NCI-H1105 treated with DMSO at 0.1 percent for 48 hours (cell line): Measurements from ENCODE around the gene CRISPLD2.

Source experiments
- DNase-seq: peaks from one replicate; lab custom pipeline; 2025; lab: John Stamatoyannopoulos, UW

Gene CRISPLD2

DNA sequence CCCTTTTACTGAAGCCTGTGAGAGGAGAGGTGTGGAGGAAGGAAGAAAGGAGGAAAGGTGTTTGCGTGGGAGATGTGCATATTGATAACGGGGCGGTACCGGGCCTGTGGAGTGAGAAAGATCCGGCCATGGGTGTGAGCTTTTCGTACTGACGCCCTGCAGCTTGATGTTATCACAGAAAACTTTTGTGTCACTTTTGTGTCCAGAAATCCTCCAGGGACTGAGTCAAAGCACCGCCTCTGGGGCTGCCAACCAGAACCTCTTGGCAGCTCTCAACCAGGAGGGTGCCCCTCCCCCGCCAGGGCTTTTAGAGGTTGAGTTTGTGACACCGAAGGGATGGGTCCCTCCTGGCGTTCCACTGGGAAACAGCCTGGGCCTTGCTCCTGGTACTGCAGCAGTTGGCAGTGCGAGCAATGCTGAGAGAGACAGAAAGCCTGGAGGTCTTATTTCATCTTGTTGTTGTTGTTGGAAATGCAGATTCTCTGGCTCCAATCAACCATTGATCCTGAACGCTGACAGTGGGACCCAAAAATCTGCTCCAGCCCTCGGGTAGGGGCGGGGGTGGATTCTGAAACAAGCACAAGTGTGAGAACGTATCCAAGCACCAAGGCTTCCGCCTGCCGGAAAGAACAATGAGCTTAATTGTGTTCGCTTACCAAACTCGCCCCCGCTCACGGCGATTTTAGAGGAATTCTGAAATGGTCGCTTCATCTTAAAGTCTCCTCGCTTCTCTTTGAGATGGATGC lies 65.0 kb downstream of the CRISPLD2 start:
- no peak for DNase-seq

DNA sequence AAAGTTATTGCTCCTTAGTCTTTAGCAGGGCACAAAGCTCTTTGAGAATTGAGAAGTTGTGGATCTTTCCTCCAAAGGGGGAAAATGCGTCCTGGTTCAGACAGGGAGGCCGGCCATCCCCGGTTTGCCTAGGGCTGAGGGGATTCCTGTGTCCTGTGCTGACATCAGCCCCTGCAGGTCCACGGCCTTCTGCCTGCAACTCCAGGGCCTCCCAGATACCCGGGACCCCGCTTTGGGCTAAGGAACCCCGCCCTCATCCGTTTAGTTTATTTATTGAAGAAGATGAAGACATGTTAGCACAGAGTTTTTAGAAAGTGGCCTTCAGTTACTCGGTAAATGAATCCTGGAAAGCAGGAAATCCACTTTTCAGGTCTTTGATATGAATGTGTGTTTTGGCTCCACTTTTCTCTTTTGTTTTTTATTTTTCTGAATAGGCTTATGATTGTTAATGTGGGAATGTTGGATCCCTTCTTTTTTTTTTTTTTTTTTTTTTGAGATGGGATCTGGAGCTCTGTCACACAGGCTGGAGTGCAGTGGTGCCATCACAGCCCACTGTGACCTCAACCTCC lies 65.6 kb downstream of the CRISPLD2 start:
- no peak for DNase-seq

DNA sequence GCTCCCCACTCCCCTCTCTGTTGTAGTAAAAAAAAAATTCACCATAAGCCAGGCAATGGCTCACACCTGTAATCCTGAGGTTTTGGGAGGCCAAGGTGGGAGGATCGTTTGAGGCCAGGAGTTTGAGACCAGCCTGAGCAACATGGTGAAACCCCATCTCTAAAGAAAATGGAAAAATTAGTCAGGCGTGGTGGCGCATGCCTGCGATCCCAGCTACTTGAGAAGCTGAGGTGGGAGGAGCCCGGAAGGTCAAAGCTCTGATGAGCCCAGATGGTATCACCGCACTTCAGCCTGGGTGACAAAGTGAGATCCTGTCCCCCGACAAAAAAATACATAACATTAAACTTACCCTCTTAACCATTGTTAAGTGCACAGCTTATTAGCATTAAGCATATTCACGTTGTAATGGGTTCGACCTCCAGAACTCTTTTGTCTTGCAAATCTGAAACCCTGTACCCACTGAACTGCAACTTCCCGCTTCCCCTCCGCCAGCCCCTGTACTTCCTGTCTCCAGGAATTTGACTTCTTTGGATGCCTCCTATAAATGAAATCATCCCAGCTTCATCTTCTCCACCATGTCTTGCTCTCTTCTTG lies 66.8 kb downstream of the CRISPLD2 start:
- DNase-seq, result no peak

DNA sequence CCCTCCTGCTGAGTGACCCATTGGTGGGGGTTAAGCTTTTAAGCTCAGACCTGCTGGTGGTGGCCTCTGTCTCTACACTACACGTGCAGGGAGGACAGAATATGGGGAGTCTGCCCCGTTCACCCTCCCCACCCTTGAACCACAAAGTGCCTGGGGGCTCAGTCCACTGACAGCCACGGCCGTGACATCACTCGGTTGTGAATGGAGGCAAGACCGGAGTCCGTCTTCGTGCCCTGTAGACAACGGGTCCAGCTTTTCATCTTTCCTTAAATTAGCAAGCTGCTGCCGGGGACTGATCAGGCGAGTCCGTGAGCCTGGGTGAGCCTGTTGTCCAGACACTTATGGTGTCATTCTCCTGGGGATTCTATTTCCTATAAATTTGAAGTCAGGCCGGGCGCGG lies 67.4 kb downstream of the CRISPLD2 start:
- no peak for DNase-seq

DNA sequence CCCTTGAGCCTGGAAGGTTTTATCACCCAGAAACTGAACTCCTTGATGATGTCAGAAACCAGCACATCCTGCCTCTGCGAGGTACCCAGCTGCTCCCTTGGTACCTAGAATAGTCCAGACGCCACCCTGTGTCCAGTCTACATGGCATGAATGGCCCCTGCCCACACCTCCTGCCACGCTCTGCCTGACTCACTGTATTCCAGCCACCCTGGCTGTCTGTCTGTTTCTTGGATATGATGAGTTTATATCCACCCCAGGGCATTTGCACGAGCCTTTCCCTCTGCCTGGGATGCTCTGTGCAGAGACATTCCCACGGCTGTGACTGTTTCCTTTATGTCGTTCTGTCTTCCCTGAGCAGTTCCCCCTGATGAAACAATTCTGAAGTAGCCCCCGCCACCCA lies 68.7 kb downstream of the CRISPLD2 start:
- DNase-seq, result no peak

DNA sequence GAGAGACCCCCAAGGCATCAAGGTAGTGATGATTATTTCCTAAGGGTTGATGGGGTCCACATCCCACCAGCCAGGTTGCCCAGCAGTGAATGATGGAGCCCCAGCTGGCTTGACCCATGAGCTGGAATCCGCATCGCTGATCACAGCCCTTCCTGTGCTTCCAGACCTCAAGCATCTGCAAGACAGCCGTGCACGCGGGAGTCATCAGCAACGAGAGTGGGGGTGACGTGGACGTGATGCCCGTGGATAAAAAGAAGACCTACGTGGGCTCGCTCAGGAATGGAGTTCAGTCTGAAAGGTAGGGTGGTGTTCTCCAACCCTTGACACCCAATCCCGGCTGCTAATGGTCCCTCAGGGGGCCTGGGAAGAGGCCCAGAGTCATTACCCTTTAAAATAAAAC lies 69.3 kb downstream of the CRISPLD2 start:
- no peak for DNase-seq

DNA sequence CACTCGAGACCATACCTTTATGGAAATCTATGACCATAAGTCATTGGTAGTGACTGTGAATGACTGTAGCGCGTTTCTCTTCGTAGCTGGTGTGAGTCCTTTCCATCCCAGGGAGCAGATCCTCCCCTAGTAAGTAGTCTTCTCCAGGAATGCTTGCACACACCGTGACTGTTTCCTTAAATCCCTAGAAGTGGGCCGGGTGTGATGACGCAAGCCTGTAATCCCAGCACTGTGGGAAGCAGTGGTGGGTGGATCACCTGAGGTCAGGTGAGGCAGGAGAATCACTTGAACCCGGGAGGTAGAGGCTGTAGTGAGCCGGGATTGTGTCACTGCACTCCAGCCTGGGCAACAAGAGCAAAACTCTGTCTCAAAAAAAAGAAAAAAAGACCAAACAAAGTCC lies 70.6 kb downstream of the CRISPLD2 start:
- DNase-seq, result no peak

DNA sequence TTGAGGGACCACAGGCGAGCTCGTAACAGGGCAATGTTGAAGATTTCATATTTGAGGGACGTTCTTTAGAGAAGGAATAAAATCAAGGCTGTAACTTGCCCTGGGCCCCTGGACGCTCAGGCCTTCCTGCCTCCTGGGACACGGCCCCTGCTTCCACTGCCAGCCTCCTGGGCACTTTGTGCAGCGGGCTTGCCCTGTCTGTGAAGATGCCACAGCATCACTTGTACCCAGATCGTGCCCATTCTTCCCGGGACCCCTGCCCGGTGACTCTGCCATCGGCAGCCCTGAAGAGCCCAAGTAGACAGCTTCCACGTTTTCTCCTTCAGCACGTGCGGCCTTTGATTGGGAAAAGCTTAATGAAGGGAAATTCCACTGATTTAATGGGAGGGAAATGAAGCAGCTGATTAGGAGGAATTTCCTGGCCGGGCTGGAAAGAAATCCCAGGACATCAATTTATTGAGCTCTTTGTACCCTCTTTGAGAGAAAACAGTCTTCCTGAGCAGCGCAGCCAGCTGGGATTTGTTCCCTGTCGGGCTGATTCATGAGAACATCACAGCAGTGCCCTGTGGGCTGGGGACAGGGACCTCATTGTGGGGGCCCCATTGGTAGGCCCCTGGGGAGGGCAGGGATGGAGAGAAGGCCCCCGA lies 71.5 kb downstream of the CRISPLD2 start:
- no peak for DNase-seq

DNA sequence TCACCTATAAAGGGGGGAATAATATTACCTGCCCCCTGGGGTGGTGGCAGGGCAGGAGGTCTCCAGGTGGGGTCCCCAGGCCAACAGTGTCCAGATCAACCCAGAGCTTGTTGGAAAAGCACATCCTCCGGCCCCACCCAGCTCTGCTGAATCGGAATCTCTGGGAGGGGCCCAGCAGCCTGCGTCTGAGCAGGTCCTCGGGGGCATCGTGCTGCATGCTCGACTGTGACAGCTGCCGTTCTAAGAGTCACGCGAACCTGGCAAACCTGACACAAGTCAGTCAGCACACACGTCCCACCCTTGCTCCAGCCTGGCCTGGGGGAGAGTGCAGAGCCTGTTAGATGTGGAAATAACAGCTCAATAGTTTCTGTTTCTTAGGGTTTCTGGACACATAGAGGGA lies 72.3 kb downstream of the CRISPLD2 start:
- DNase-seq, result no peak

DNA sequence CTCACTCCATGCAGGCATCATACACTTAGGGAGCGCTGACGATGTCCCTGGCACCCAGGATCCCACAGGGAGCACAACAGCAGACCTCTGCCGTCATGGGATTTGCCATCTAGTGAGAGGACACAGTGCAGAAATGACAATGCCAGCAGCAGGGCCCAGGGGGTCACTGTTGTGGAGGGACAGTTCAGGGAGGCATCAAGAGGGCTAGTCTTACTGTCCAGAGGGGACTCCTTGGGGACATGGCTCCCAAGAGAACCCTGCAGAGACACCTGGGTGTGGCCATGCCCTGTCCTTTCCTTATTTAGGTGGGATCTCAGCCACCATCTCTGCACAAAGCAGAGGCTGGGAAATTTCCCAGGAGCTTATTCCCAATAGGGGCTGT lies 73.7 kb downstream of the CRISPLD2 start:
- DNase-seq, result no peak

DNA sequence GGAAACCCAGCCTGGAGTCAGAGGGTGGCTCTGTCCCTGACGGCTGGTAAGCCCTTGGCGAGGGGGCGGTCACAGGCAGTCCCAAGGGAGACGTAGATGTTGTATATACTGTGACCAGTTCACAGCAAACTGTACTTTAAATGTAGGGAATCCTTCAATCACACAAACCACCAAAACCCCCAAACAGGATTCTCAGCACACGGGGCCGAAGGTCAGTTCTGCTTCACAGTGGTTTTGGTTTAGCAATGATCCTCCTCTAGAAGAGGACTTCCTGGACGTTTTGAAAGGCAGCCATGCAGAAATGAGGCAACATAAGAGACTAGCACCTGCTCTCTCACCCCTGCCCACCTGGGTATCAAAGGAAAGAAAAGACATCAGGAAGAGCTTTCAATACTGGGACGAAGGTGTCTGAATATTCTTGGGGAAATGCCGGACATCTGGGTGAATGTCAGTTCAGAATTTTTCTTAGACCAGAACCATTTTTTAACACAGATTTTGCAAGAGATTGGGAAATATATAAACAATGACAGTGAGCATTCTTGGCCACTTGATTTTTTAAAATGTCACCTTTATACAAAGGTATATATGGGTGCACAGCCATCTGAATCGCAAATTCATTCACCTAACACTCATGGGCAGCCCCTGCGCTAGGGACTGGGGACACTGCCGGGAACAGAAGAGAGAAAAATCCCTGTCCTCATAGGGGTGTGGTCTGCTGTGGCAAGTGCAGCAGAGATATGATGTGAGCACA lies 74.2 kb downstream of the CRISPLD2 start:
- DNase-seq, result no peak

DNA sequence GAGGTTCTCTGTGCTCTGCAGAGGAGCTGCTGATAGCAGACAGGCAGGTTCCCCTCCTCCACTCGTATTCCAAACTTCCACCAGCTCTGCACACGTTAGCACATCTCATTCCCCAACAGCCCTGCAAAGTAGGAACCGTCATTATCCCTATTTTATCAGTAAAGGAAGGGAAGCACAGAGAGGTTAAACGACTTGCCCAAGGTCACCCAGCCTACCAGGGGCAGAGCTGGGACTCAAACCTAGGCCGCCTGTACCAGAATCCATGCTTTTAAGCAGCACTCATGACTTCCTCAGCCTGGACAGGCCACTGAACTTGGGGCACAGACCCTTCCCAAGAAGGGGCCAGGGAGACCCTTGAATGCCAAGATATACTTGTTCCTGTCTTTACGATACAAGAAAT lies 75.2 kb downstream of the CRISPLD2 start:
- DNase-seq, result no peak

DNA sequence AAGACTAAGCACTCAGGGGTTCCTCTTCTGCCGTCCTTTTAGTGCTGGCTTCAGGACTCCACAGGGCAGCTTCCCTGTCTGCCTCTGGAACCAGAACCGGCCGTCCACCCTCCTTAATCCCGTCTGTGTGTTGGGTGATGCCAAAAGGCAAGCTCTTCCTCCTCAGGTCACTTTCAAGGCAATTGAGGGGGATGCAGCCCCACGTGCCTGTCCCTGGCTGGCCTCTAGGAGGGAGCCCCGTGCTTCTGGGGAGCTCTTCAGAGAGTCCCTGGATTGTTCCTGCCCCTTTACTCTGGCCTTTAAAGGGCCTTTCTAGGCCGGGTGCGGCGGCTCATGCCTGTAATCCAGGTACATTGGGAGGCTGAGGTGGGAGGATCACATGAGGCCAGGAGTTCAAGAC lies 77.1 kb downstream of the CRISPLD2 start:
- no peak for DNase-seq

DNA sequence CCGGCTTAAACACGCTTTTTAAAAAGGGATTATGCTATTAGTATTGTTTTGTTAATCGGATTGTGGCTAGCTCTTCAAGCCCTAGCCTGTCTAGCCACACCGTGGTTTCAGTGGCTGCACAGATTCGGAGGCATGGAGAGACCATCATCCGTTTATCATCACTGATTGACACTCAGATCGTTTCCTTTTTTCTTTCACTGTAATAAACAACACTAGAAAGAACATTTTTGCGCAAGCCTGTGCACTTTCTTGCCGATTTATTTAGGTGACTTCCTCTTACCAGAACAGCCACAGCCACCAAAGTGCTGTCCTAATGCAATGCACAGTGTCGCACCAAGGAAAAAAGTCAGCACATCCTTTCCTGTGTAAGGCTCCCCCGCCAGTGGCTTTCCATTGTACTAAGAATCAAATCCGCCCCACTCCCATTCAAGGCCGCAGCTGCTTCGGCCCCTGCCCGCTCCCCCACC lies 78.2 kb downstream of the CRISPLD2 start:
- DNase-seq, result no peak

DNA sequence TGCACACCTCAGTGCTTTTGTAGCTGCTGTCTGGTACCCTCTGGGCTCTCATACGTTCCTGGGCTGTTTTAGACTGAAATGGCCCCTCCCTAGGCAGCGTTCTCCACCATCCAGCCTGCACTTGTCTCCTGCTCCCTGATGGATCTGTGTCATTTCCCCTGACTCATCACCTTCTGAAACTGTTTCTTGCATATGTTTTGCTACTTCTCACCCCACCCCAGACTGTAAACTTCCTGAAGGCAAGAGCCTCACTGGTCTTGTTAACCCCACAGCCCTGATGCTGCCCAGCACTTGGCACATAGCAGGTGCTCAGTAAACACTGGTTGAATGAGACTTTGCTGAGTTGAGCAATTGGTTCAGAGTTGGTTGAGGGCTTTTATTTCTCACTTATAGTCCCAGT lies 78.7 kb downstream of the CRISPLD2 start:
- DNase-seq, result no peak

DNA sequence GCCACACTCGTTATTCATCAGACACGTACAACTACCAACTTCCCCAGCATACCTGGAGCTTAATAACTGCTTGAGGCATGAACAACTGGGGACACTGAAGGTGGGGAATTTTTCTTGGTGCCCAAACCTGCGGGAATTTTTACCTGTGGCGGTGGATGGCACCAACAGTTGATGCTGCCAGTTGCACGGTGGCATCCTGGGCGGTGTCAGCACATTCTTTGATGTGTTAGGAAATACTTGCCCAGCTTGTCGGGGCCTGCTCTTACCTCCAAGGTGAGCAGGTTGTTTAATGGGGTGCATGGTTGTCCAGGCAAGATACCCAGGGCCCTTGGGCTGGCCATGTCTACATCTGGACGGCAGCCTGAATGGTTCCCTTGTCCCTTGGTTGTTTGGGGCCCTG lies 79.6 kb downstream of the CRISPLD2 start:
- DNase-seq, result no peak

DNA sequence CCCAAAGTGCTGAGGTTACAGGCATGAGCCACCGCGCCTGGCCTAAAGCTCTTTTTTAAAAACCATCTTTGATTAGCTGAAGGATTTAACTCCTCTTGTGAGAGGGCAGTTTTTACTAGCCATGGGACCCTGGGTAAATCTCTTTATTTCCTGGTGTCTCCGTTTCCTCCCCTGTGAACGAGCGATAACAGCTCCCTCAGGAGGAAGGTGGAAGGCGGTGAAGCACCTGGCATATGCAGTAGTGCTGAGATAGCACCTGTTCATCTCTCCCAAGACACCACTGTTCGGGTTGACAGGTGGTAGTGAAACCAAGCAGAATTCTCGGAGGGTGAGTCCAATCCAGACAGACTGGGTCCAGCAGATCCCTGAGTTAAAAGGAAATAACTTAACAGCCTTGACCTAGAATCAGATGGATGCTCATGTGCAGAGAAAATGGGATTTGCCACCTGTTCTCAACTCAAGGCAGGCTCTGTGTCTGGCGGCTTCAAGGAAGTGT lies 86.2 kb downstream of the CRISPLD2 start:
- DNase-seq, result no peak

DNA sequence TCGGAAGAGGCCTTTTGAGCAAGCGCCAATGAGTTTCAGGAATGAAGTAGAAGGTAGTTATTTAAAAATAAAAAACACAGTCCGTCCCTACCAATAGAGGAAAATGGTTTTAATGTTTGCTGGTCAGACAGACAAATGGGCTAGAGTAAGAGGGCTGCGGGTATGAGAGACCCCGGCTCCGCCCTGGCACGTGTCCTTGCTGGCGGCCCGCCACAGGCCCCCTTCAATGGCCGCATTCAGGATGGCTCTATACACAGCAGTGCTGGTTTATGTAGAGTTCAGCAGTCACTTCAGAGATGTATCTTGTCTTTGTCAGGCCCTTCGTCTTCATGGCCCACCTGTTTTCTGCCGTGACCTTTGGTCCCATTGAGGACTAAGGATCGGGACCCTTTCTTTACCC lies 87.3 kb downstream of the CRISPLD2 start:
- no peak for DNase-seq

DNA sequence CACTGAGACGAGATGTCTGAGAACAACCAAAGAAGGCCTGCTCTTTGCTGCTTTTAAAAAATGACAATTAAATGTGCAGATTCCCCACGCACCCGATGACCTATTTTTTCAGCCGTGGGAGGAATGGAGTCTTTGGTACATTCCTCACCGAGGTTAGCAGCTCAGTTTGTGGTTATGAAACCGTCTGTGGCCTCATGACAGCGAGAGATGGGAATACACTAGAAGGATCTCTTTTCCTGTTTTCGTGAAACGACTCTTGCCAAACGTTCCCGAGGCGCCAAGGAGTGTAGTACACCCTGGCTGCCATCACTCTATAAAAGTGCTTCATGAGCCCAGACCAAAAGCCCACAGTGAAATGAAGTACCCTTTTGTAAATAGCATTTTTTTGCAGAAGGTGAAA lies 87.8 kb downstream of the CRISPLD2 start:
- DNase-seq, result no peak

DNA sequence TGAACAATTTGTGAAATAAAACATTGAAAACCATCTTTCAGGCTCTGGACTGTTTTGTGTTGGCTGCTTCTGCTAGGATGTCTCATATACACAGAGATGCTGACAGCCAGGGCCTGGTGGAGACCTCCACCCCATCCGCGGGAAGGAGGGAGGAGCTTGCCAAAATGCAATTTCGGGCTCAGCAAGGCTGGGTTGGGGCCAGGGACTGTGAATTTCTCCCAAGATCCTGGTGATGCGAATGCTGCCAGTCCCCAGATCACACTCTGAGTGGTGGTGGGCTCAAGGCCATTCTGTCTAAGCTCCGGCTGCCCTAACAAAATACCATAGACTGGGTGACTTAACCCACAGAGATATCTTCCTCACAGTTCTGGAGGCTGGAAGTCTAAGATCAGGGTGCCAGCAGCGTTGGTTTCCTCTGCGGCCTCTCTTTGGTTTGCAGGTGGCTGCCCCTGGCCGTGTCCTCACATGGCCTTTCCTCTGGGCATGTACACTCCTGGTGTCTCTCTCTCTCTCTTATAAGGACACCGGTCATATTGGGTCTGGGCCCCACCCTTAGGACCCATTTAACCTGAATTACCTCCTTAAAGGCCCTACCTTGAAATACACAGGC lies 89.8 kb downstream of the CRISPLD2 start:
- DNase-seq, result no peak

DNA sequence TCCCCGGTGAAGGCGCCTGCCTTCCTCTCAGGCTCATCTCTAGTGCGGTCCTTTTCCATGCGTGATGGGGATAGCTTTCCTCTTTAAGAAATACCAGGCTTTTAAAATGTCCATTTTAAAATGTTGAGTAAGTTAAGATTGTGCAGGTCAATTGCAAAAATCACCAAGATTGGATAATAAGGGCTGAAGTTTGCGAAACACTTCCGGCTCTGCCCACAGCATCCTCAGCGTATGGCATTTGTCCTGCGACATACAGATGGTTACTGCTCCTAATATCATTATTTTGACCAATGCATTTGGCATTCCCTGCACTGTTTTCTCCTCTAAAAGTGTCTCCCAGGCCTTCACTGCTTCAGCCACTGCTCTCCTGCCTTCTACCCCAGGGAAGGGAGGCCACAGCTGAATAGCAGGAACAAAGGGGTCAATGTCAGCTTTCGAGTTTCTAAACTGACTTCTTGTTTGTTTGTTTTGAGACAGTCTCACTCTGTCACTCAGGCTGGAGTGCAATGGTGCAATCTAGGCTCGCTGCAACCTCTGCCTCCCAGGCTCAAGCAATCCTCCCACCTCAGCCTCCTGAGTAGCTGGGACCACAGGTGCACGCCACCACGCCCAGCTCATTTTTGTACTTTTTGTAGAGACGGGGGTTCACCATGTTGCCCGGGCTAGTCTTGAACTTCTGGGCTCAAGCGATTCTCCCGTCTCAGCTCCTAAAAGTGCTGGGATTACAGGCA lies 91.9 kb downstream of the CRISPLD2 start:
- no peak for DNase-seq
